HCT116 (cell line): Measurements from ENCODE around the gene TBC1D32.

Experiments
- EZH2 ChIP-seq: fragments of 200-600 bp; sonication (generic); IDR thresholded peaks from 2 replicates; pipeline ENCODE4 v1.6.1; 2017; ENCODE audit warnings: antibody characterized with exemption, mixed run types
- EZH2phosphoT487 ChIP-seq: fragments of 200-600 bp; IDR thresholded peaks from 2 replicates; pipeline ENCODE4 v1.6.1; 2018; ENCODE audit warnings: antibody characterized with exemption, borderline replicate concordance
- POLR2AphosphoS5 ChIP-seq: IDR thresholded peaks from 2 replicates; pipeline ENCODE4 v1.6.1; 2011; ENCODE audit warnings: mild to moderate bottlenecking, low read depth, low read length, moderate library complexity
- RAD21 ChIP-seq: IDR thresholded peaks from 2 replicates; pipeline ENCODE4 v1.6.1; 2012; ENCODE audit warnings: low read depth, mild to moderate bottlenecking
- SP1 ChIP-seq: IDR thresholded peaks from 2 replicates; pipeline ENCODE4 v1.6.1; 2012; ENCODE audit warnings: low read depth
- TCF7L2 ChIP-seq: IDR thresholded peaks from 2 replicates; pipeline ENCODE4 v1.7.0; 2011; ENCODE audit warnings: borderline replicate concordance, inconsistent platforms; ENCODE audit not compliant: insufficient read depth, insufficient read length; ENCODE audit errors: extremely low read depth
- YY1 ChIP-seq: IDR thresholded peaks from 2 replicates; pipeline ENCODE4 v1.6.1; 2011; ENCODE audit warnings: low read length, low read depth, moderate library complexity, mild to moderate bottlenecking; ENCODE audit not compliant: insufficient replicate concordance; ENCODE audit errors: extremely low read depth
- ZFX ChIP-seq: fragments of 450-650 bp; IDR thresholded peaks from 2 replicates; pipeline ENCODE4 v1.6.1; 2017
- TF ChIP-seq, protein P1 (sequence below), 3 experiments: fragments of 200-600 bp in 1 of 3; sonication (generic) in 1 of 3; IDR thresholded peaks in 2 of 3; conservative IDR thresholded peaks in 1 of 3; 2 replicates each; pipeline ENCODE4 v1.5.1; 2012 to 2017; ENCODE audit warnings: low read depth in 2 of 3, low read length in 2 of 3, antibody characterized with exemption in 1 of 3, borderline replicate concordance in 1 of 3, control low read depth in 1 of 3, mild to moderate bottlenecking in 1 of 3, mixed read lengths in 1 of 3, mixed run types in 1 of 3, moderate library complexity in 1 of 3; ENCODE audit not compliant: insufficient read depth in 1 of 3
- TF ChIP-seq, protein P2 (sequence below): IDR thresholded peaks from 2 replicates; pipeline ENCODE4 v1.6.1; 2012; ENCODE audit warnings: low read depth
- TF ChIP-seq, protein P3 (sequence below): IDR thresholded peaks from 2 replicates; pipeline ENCODE4 v1.6.1; 2012

DNA sequence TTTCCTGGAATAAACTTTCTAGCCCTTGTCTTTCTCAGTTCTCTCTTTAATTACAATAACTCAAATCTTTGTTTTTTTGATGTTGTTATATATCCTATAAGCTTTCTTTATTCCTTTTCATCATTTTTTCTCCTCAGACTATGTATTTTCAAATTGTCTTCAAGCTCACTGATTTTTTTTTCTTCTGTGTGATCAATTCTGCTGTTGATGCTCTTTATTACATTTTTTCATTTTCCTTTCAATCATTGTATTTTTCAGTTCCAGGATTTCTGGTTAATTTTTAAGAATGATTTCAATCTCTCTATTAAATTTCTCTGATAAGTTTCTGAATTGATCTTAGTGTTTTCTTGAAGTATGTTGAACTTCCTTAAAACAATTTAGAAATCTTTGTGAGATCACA is 209.7 kb downstream of the TBC1D32 start:
- TF ChIP-seq, protein P1, sequence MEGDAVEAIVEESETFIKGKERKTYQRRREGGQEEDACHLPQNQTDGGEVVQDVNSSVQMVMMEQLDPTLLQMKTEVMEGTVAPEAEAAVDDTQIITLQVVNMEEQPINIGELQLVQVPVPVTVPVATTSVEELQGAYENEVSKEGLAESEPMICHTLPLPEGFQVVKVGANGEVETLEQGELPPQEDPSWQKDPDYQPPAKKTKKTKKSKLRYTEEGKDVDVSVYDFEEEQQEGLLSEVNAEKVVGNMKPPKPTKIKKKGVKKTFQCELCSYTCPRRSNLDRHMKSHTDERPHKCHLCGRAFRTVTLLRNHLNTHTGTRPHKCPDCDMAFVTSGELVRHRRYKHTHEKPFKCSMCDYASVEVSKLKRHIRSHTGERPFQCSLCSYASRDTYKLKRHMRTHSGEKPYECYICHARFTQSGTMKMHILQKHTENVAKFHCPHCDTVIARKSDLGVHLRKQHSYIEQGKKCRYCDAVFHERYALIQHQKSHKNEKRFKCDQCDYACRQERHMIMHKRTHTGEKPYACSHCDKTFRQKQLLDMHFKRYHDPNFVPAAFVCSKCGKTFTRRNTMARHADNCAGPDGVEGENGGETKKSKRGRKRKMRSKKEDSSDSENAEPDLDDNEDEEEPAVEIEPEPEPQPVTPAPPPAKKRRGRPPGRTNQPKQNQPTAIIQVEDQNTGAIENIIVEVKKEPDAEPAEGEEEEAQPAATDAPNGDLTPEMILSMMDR (IDR thresholded peaks at IDR 0.05 in 2 of 3, conservative IDR thresholded peaks at IDR 0.05 in 1 of 3; ENCODE audit: borderline replicate concordance in 1 of 3, insufficient read depth in 1 of 3, low read depth in 2 of 3, low read length in 2 of 3), result no peak
- TF ChIP-seq EZH2 (no peak), POLR2AphosphoS5 (no peak), ZFX (no peak), YY1 (no peak), EZH2phosphoT487 (no peak), TCF7L2 (no peak), RAD21 (no peak), SP1 (no peak)
- TF ChIP-seq, protein P2, sequence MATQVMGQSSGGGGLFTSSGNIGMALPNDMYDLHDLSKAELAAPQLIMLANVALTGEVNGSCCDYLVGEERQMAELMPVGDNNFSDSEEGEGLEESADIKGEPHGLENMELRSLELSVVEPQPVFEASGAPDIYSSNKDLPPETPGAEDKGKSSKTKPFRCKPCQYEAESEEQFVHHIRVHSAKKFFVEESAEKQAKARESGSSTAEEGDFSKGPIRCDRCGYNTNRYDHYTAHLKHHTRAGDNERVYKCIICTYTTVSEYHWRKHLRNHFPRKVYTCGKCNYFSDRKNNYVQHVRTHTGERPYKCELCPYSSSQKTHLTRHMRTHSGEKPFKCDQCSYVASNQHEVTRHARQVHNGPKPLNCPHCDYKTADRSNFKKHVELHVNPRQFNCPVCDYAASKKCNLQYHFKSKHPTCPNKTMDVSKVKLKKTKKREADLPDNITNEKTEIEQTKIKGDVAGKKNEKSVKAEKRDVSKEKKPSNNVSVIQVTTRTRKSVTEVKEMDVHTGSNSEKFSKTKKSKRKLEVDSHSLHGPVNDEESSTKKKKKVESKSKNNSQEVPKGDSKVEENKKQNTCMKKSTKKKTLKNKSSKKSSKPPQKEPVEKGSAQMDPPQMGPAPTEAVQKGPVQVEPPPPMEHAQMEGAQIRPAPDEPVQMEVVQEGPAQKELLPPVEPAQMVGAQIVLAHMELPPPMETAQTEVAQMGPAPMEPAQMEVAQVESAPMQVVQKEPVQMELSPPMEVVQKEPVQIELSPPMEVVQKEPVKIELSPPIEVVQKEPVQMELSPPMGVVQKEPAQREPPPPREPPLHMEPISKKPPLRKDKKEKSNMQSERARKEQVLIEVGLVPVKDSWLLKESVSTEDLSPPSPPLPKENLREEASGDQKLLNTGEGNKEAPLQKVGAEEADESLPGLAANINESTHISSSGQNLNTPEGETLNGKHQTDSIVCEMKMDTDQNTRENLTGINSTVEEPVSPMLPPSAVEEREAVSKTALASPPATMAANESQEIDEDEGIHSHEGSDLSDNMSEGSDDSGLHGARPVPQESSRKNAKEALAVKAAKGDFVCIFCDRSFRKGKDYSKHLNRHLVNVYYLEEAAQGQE, result no peak
- TF ChIP-seq, protein P3, sequence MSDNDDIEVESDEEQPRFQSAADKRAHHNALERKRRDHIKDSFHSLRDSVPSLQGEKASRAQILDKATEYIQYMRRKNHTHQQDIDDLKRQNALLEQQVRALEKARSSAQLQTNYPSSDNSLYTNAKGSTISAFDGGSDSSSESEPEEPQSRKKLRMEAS, result no peak
